Measurements from ENCODE around the gene OR9A4. TPM values are rescaled to one million over a fixed set of nuclear protein-coding genes. Genes with fewer than 3 reads are reported as not detected.

The OR9A4 gene
- polyA plus RNA-seq, 2 of the 4 experiments (the other 2 are of a cell fraction), result not detected

- ChIA-PET CTCF (no interaction called here), POLR2A (no interaction called here)
- no peak for FAIRE-seq
- Histone ChIP-seq H3K4me2 (no peak overlapping the region), H3K9me3 (no peaks in the 10 kb centered on the region), H3K4me3 (no peak overlapping the region), H3K27ac (no peak overlapping the region), H3K4me1 (no peaks in the 10 kb centered on the region)
- TF ChIP-seq SREBF2 (IDR thresholded peaks at IDR 0.05) (no peak), ATOH8 (CRISPR knock-in tag; IDR thresholded peaks at IDR 0.05; ENCODE audit: low read depth) (no peak)
- DNase-seq (ENCODE audit: low read depth in 1 of 2, low spot score in 1 of 2), result no peak
- 40% methylated on average over 3 of the region's 3 CpGs for WGBS (ENCODE audit: missing lambda C conversion rate)
- ATAC-seq, result no peak
These were observed 43.3 kb upstream of the OR9A4 start for GRCh38 chr7:141872931-141873330.

- H3K27ac ChIP-seq, result no peak overlapping the region
- CTCF ChIA-PET, result no interaction called here
- no peak for FAIRE-seq
These were observed 41.4 kb upstream of the OR9A4 start for GRCh38 chr7:141874787-141875186.

GRCh38 chr7:141875453-141875852 is 40.7 kb upstream of the OR9A4 start:
- no peaks in the 10 kb centered on the region for H3K4me1 ChIP-seq
- TF ChIP-seq HMGXB4 (CRISPR knock-in tag; IDR thresholded peaks at IDR 0.05; ENCODE audit: borderline replicate concordance), result no peak
- TF ChIP-seq ZNF302 (CRISPR knock-in tag; IDR thresholded peaks at IDR 0.05), result no peak
- no peak for TF ChIP-seq CBX2 (IDR thresholded peaks at IDR 0.05; ENCODE audit: borderline replicate concordance, low read depth)
- no peak for TF ChIP-seq CBX8 (IDR thresholded peaks at IDR 0.05)
- no peak for TF ChIP-seq FOSB (CRISPR knock-in tag; IDR thresholded peaks at IDR 0.05)
- TF ChIP-seq E2F6 (IDR thresholded peaks at IDR 0.05; ENCODE audit: borderline replicate concordance, low read depth), result no peak
- TF ChIP-seq CEBPB (IDR thresholded peaks at IDR 0.05), result no peak
- TF ChIP-seq NFE2L2 (conservative IDR thresholded peaks at IDR 0.05; ENCODE audit: low read length), result no peak
- no peak for TF ChIP-seq GATA3 (IDR thresholded peaks at IDR 0.05; ENCODE audit: borderline replicate concordance)
- TF ChIP-seq MAFK (IDR thresholded peaks at IDR 0.05; ENCODE audit: partially characterized antibody), result no peak
- TF ChIP-seq HOXB13 (CRISPR knock-in tag; IDR thresholded peaks at IDR 0.05; ENCODE audit: low read depth), result no peak
- TF ChIP-seq ESRRA (IDR thresholded peaks at IDR 0.05; ENCODE audit: borderline replicate concordance, low read length), result no peak
- no peak for TF ChIP-seq EHMT2 (IDR thresholded peaks at IDR 0.05; ENCODE audit: low read depth)
- H3K4me3 ChIP-seq, result no peak overlapping the region
- ATAC-seq (no peak), DNase-seq (ENCODE audit: low read depth in 1 of 2, low spot score in 1 of 2) (no peak), FAIRE-seq (no peak)
- no peak overlapping the region for H3K4me2 ChIP-seq
- no peak overlapping the region for H3K27ac ChIP-seq
- H3K9me3 ChIP-seq, result no peaks in the 10 kb centered on the region
- ChIA-PET POLR2A (no interaction called here), CTCF (no interaction called here)
- 80% methylated on average over 2 of the region's 2 CpGs for WGBS (ENCODE audit: missing lambda C conversion rate)

More at GRCh38 chr7:141874787-141875186, 41.4 kb upstream of the OR9A4 start:
- ATAC-seq (no peak), DNase-seq (ENCODE audit: low read depth in 1 of 2, low spot score in 1 of 2) (no peak)
- POLR2A ChIA-PET, result no interaction called here
- no peak overlapping the region for H3K4me2 ChIP-seq
- H3K4me1 ChIP-seq, result no peaks in the 10 kb centered on the region
- TF ChIP-seq NFE2L2 (conservative IDR thresholded peaks at IDR 0.05; ENCODE audit: low read length) (no peak), MAZ (IDR thresholded peaks at IDR 0.05; ENCODE audit: borderline replicate concordance, low read depth, low read length) (no peak), HOXA7 (CRISPR knock-in tag; IDR thresholded peaks at IDR 0.05) (no peak), MYC (IDR thresholded peaks at IDR 0.05; ENCODE audit: borderline replicate concordance, low read length) (no peak), USF2 (IDR thresholded peaks at IDR 0.05) (no peak), POLR2AphosphoS2 (conservative IDR thresholded peaks at IDR 0.05; ENCODE audit: low read length) (no peak), TFCP2L1 (CRISPR knock-in tag; IDR thresholded peaks at IDR 0.05) (no peak), RCOR1 (IDR thresholded peaks at IDR 0.05; ENCODE audit: low read depth, low read length) (no peak), NPAS2 (CRISPR knock-in tag; IDR thresholded peaks at IDR 0.05; ENCODE audit: borderline replicate concordance) (no peak), HOXB13 (CRISPR knock-in tag; IDR thresholded peaks at IDR 0.05; ENCODE audit: low read depth) (no peak), FOSB (CRISPR knock-in tag; IDR thresholded peaks at IDR 0.05) (no peak), EHMT2 (IDR thresholded peaks at IDR 0.05; ENCODE audit: low read depth) (no peak), PBX3 (IDR thresholded peaks at IDR 0.05) (no peak)
- H3K9me3 ChIP-seq, result no peaks in the 10 kb centered on the region
- WGBS (ENCODE audit: missing lambda C conversion rate), result 5% methylated on average over 3 of the region's 3 CpGs
- no peak overlapping the region for H3K4me3 ChIP-seq

All from A549 (cell line).